SK-N-SH (cell line): Measurements from ENCODE around the gene UNC13B. TPM values are rescaled to one million over a fixed set of nuclear protein-coding genes. Genes with fewer than 3 reads are reported as not detected.
"Not testable (repeated sequence)": the region's sequence is repeated elsewhere in the genome, so short reads cannot be mapped to it uniquely, and the experiment has no call there.

ENCODE experiments used
- CTCF ChIA-PET: fragments of 300-600, 350-600 bp; formaldehyde crosslinking; extraction: SDS; loops from one replicate; lab custom pipeline; 2021; lab: Yijun Ruan, JAX
- POLR2A ChIA-PET: fragments of 350-600 bp; sonication (Branson Sonifier 250); formaldehyde crosslinking; extraction: SDS; loops from one replicate; lab custom pipeline; 2020; ENCODE audit warnings: antibody characterized with exemption, inconsistent platforms; lab: Yijun Ruan, JAX
- DNase-seq: peaks from one replicate; pipeline ENCODE4 v3.0.0; 2012
- H2AFZ ChIP-seq: fragments of 200-600 bp; sonication (generic); 2 replicates; pipeline ENCODE4 v1.8.1; 2016; ENCODE audit warnings: antibody characterized with exemption, mild to moderate bottlenecking, low read depth
- H3F3A ChIP-seq: fragments of 200-600 bp; sonication (generic); replicated peaks from 2 replicates; pipeline ENCODE3; 2016; ENCODE audit warnings: antibody characterized with exemption, mild to moderate bottlenecking; ENCODE audit not compliant: insufficient read depth
- H3K27ac ChIP-seq, 2 experiments: fragments of 200-500 bp in 1 of 2; fragments of 200-600 bp in 1 of 2; sonication (Bioruptor generic) in 1 of 2; sonication (generic), shearing (Covaris generic) in 1 of 2; 2 replicates each; pipeline versions ENCODE4 v1.5.1 to v1.6.1; 2014 to 2016; ENCODE audit warnings: low read depth in 2 of 2, inconsistent platforms in 1 of 2, low read length in 1 of 2, mild to moderate bottlenecking in 1 of 2, mixed read lengths in 1 of 2
- H3K27me3 ChIP-seq: fragments of 200-600 bp; sonication (generic), shearing (Covaris generic); 2 replicates; pipeline ENCODE4 v1.6.1; 2016; ENCODE audit warnings: mixed run types; ENCODE audit not compliant: insufficient read depth
- H3K36me3 ChIP-seq, 2 experiments: fragments of 200-500 bp in 1 of 2; fragments of 200-600 bp in 1 of 2; sonication (Bioruptor generic) in 1 of 2; sonication (generic) in 1 of 2; replicated peaks in 1 of 2; 2 replicates each; pipeline versions ENCODE3 to v1.5.1; 2014 to 2016; ENCODE audit warnings: low read length in 1 of 2, mild to moderate bottlenecking in 1 of 2; ENCODE audit not compliant: insufficient read depth in 2 of 2, control insufficient read depth in 1 of 2
- H3K4me1 ChIP-seq, 2 experiments: fragments of 200-500 bp in 1 of 2; fragments of 200-600 bp in 1 of 2; sonication (Bioruptor generic) in 1 of 2; sonication (generic), shearing (Covaris generic) in 1 of 2; 2 replicates each; pipeline versions ENCODE4 v1.5.1 to v1.6.1; 2014 to 2016; ENCODE audit warnings: low read depth in 1 of 2, low read length in 1 of 2, mixed run types in 1 of 2; ENCODE audit not compliant: insufficient read depth in 2 of 2, control insufficient read depth in 1 of 2
- H3K4me2 ChIP-seq: fragments of 200-600 bp; sonication (generic), shearing (Covaris generic); 2 replicates; pipeline ENCODE4 v1.6.1; 2017; ENCODE audit warnings: mixed run types
- H3K4me3 ChIP-seq, 2 experiments: fragments of 200-500 bp in 1 of 2; fragments of 200-600 bp in 1 of 2; sonication (Bioruptor generic) in 1 of 2; sonication (generic), shearing (Covaris generic) in 1 of 2; 2 replicates each; pipeline versions ENCODE4 v1.5.1 to v1.8.1; 2014 to 2016; ENCODE audit warnings: low read depth in 2 of 2, inconsistent platforms in 1 of 2, low read length in 1 of 2, mild to moderate bottlenecking in 1 of 2, mixed read lengths in 1 of 2, moderate library complexity in 1 of 2
- H3K79me2 ChIP-seq: fragments of 200-600 bp; sonication (generic); 2 replicates; pipeline ENCODE4 v1.8.1; 2017; ENCODE audit warnings: mild to moderate bottlenecking; ENCODE audit not compliant: insufficient read depth
- H3K9ac ChIP-seq: fragments of 200-600 bp; sonication (generic); 2 replicates; pipeline ENCODE4 v1.6.1; 2017; ENCODE audit warnings: mixed run types
- H3K9me2 ChIP-seq: fragments of 200-600 bp; sonication (generic); 2 replicates; pipeline ENCODE4 v1.6.1; 2017; ENCODE audit warnings: mixed run types
- H3K9me3 ChIP-seq: fragments of 200-600 bp; sonication (generic); 2 replicates; pipeline ENCODE4 v1.6.1; 2017; ENCODE audit warnings: mixed run types, mild to moderate bottlenecking, moderate library complexity
- H4K20me1 ChIP-seq: fragments of 200-600 bp; sonication (generic); 2 replicates; pipeline ENCODE4 v1.6.1; 2017; ENCODE audit warnings: mild to moderate bottlenecking, mixed run types; ENCODE audit not compliant: insufficient read depth
- ELF1 ChIP-seq: IDR thresholded peaks from 2 replicates; pipeline ENCODE4 v1.4.0; 2012
- FOSL2 ChIP-seq: IDR thresholded peaks from 2 replicates; pipeline ENCODE4 v1.4.0; 2012; ENCODE audit warnings: low read depth, mild to moderate bottlenecking, moderate library complexity, borderline replicate concordance
- FOXJ3 ChIP-seq: sonication (generic); formaldehyde crosslinking; IDR thresholded peaks from 2 replicates; pipeline ENCODE4 v1.5.1; 2020; ENCODE audit warnings: mild to moderate bottlenecking, missing genetic modification reagents
- GABPA ChIP-seq: IDR thresholded peaks from 2 replicates; pipeline ENCODE4 v1.4.0; 2012; ENCODE audit warnings: low read depth, mild to moderate bottlenecking
- JUND ChIP-seq: IDR thresholded peaks from 2 replicates; pipeline ENCODE4 v1.4.0; 2012
- MXI1 ChIP-seq: IDR thresholded peaks from 2 replicates; pipeline ENCODE4 v1.6.1; 2012; ENCODE audit warnings: mild to moderate bottlenecking, low read depth, low read length, improper control_type of control experiment
- NFIC ChIP-seq: IDR thresholded peaks from 2 replicates; pipeline ENCODE4 v1.4.0; 2012; ENCODE audit warnings: borderline replicate concordance
- POLR2AphosphoS5 ChIP-seq: IDR thresholded peaks from 2 replicates; pipeline ENCODE4 v1.6.1; 2012; ENCODE audit warnings: low read depth, low read length
- RCOR1 ChIP-seq: fragments of 150-350 bp; IDR thresholded peaks from 2 replicates; pipeline ENCODE4 v1.6.1; 2017; ENCODE audit warnings: antibody characterized with exemption, low read length
- RFX5 ChIP-seq: IDR thresholded peaks from 2 replicates; pipeline ENCODE4 v1.6.1; 2012; ENCODE audit warnings: mild to moderate bottlenecking, improper control_type of control experiment, low read length
- WGBS: methylation state at CpG from one replicate; pipeline ENCODE4 v1.1.6; 2017; ENCODE audit warnings: low lambda C conversion rate; 5-methylcytosine and 5-hydroxymethylcytosine counted together
- polyA plus RNA-seq, 3 experiments: library from polyadenylated mRNA; depleted of rRNA; stranded (reverse); fragments of >200 nt; gene quantifications; 2 replicates each; pipeline ENCODE4 v1.2.3, GENCODE V29; 2012
- TF ChIP-seq, protein P1 (sequence below): IDR thresholded peaks from 2 replicates; pipeline ENCODE4 v1.6.1; 2012; ENCODE audit warnings: mild to moderate bottlenecking, low read depth, low read length, moderate library complexity
- TF ChIP-seq, protein P2 (sequence below): IDR thresholded peaks from 2 replicates; pipeline ENCODE4; 2012
- TF ChIP-seq, protein P3 (sequence below): fragments of 150-350 bp; IDR thresholded peaks from 2 replicates; pipeline ENCODE4 v1.6.1; 2017; ENCODE audit warnings: antibody characterized with exemption, low read length, low read depth, borderline replicate concordance
- TF ChIP-seq, protein P4 (sequence below): IDR thresholded peaks from 2 replicates; pipeline ENCODE4 v1.4.0; 2012; ENCODE audit warnings: low read depth, borderline replicate concordance

The UNC13B gene
- polyA plus RNA-seq, 1 of the 3 experiments (the other 2 are of a cell fraction), result 8.1 TPM

DNA sequence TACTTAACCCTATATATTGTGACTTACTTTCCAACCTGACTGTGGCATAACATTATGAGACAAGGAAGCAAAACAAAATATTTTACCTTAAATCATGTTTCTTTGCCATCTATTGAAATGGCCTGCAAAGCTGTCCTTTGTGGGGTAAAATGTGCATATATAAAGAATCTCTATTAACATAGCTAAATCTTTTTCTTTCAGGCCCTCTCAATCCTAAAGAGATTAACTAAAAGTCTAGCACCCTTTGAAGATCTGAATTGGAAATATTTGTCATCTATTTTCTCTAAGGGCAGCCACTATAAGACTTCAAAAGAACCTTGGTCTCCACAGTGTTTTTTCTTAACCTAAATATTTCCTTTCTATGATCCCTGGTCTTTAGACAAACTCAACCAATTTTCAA, 5.0 kb upstream of the UNC13B start:
- Histone ChIP-seq H3K9me2 (no peaks in the 10 kb centered on the region), H3K27me3 (no peaks in the 10 kb centered on the region), H3K36me3 (no peaks in the 10 kb centered on the region), H3K79me2 (no peaks in the 10 kb centered on the region), H3K9ac (no peak overlapping the region), H3K4me1 (no peaks in the 10 kb centered on the region), H2AFZ (no peak overlapping the region), H3K4me3 (no peak overlapping the region), H3K9me3 (no peaks in the 10 kb centered on the region), H3K27ac (no peak overlapping the region), H4K20me1 (no peaks in the 10 kb centered on the region), H3F3A (no peaks in the 10 kb centered on the region), H3K4me2 (no peak overlapping the region)
- no peak for TF ChIP-seq JUND
- no peak for DNase-seq
- ChIA-PET CTCF (interaction anchor here (1.2 kb wide), 1 partner anchor 16 kb away, joined by 4 read pairs; no protein-coding TSS in a partner anchor), POLR2A (no interaction called here)

DNA sequence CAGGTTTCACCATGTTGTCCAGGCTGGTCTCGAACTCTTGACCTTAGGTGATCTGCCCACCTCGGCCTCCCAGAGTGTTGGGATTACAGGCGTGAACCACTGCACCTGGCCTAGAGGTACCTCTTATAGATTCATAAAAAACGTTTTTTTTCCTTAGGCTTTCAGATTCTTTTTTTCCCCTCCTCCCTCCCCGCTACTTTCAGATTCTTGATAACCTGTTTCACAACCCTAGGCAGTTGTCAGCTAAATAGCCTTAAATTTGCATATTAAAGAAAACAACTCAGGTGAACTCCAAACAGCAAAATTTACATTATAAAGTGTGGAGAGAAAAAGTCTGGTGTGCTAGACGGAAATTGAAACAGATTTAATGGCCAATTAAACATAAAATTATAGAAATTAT, 4.0 kb upstream of the UNC13B start:
- H3K36me3 ChIP-seq, DNase-seq, H3K4me1 ChIP-seq, H3K9me3 ChIP-seq, H3K4me2 ChIP-seq, H4K20me1 ChIP-seq, H3K27ac ChIP-seq, H3K4me3 ChIP-seq, POLR2A ChIA-PET, CTCF ChIA-PET, H3K9ac ChIP-seq, H3K79me2 ChIP-seq, H3K27me3 ChIP-seq, H2AFZ ChIP-seq, H3K9me2 ChIP-seq, H3F3A ChIP-seq: not testable (repeated sequence)
- 51% methylated on average over 6 of the region's 6 CpGs for WGBS

DNA sequence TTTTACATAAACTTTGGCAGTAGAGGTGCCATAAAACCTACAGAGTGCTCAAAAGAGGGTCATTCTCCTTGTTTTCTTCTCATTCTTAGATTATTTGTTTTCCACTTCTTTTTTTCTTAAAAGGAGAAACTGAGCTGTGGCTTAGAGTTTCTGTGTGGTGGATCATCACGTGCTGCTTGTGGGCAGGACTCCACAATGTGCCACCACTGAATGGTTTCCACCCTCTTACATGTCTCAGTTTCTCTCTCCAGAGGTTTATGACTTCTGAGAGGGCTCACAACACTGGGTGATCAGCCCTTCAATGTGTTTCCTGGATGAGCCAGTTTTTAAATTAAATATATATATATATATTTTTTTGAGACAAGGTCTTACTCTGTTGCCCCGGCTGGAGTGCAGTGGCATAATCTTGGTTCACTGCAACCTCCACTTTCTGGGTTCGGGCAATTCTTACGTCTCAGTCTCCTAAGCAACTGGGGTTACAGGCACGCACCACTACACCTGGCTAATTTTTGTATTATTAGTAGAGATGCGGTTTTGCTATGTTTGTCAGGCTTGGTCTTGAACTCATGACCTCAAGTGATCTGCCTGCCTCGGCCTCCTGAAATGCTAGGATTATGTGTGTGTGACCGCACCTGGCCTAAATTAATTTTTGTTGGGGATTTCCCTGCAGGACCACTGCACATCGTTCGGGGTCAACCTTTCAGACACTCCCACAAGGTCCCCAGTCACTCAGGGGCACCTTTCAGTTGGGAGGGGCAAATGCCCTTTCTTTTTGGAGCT, 3.1 kb upstream of the UNC13B start:
- no peaks in the 10 kb centered on the region for H4K20me1 ChIP-seq
- H3K9me3 ChIP-seq, result no peaks in the 10 kb centered on the region
- CTCF ChIA-PET, result no interaction called here
- no peak for DNase-seq
- no peaks in the 10 kb centered on the region for H3F3A ChIP-seq
- POLR2A ChIA-PET, result no interaction called here
- no peaks in the 10 kb centered on the region for H3K9me2 ChIP-seq
- no peak overlapping the region for H3K27ac ChIP-seq
- H3K9ac ChIP-seq, result no peak overlapping the region
- H3K36me3 ChIP-seq, result no peaks in the 10 kb centered on the region
- H3K4me2 ChIP-seq, result no peak overlapping the region
- no peak overlapping the region for H2AFZ ChIP-seq
- H3K27me3 ChIP-seq, result no peaks in the 10 kb centered on the region
- peaks cover 3% of the 10 kb centered on the region; the same call in 1 of the 2 replicates for H3K79me2 ChIP-seq
- no peak overlapping the region for H3K4me3 ChIP-seq
- H3K4me1 ChIP-seq, result peaks cover 0 to 5% of the 10 kb centered on the region in 2 experiments; a peak in 1 of 4 replicates
- WGBS, result 79% methylated on average over 10 of the region's 10 CpGs
- TF ChIP-seq RFX5 (no peak), MXI1 (no peak), ELF1 (no peak), RCOR1 (no peak), NFIC (no peak), FOSL2 (no peak), GABPA (no peak), POLR2AphosphoS5 (no peak), FOXJ3 (CRISPR knock-in tag) (no peak)
- TF ChIP-seq, protein P1, sequence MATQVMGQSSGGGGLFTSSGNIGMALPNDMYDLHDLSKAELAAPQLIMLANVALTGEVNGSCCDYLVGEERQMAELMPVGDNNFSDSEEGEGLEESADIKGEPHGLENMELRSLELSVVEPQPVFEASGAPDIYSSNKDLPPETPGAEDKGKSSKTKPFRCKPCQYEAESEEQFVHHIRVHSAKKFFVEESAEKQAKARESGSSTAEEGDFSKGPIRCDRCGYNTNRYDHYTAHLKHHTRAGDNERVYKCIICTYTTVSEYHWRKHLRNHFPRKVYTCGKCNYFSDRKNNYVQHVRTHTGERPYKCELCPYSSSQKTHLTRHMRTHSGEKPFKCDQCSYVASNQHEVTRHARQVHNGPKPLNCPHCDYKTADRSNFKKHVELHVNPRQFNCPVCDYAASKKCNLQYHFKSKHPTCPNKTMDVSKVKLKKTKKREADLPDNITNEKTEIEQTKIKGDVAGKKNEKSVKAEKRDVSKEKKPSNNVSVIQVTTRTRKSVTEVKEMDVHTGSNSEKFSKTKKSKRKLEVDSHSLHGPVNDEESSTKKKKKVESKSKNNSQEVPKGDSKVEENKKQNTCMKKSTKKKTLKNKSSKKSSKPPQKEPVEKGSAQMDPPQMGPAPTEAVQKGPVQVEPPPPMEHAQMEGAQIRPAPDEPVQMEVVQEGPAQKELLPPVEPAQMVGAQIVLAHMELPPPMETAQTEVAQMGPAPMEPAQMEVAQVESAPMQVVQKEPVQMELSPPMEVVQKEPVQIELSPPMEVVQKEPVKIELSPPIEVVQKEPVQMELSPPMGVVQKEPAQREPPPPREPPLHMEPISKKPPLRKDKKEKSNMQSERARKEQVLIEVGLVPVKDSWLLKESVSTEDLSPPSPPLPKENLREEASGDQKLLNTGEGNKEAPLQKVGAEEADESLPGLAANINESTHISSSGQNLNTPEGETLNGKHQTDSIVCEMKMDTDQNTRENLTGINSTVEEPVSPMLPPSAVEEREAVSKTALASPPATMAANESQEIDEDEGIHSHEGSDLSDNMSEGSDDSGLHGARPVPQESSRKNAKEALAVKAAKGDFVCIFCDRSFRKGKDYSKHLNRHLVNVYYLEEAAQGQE, result no peak
- TF ChIP-seq, protein P2, sequence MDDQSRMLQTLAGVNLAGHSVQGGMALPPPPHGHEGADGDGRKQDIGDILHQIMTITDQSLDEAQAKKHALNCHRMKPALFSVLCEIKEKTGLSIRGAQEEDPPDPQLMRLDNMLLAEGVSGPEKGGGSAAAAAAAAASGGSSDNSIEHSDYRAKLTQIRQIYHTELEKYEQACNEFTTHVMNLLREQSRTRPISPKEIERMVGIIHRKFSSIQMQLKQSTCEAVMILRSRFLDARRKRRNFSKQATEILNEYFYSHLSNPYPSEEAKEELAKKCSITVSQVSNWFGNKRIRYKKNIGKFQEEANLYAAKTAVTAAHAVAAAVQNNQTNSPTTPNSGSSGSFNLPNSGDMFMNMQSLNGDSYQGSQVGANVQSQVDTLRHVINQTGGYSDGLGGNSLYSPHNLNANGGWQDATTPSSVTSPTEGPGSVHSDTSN, result no peak
- TF ChIP-seq, protein P3, sequence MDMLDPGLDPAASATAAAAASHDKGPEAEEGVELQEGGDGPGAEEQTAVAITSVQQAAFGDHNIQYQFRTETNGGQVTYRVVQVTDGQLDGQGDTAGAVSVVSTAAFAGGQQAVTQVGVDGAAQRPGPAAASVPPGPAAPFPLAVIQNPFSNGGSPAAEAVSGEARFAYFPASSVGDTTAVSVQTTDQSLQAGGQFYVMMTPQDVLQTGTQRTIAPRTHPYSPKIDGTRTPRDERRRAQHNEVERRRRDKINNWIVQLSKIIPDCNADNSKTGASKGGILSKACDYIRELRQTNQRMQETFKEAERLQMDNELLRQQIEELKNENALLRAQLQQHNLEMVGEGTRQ, result no peak
- TF ChIP-seq, protein P4, sequence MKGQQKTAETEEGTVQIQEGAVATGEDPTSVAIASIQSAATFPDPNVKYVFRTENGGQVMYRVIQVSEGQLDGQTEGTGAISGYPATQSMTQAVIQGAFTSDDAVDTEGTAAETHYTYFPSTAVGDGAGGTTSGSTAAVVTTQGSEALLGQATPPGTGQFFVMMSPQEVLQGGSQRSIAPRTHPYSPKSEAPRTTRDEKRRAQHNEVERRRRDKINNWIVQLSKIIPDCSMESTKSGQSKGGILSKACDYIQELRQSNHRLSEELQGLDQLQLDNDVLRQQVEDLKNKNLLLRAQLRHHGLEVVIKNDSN, result no peak
